H1 (cell line): ENCODE results near the gene ABHD17B. TPM values are rescaled to one million over a fixed set of nuclear protein-coding genes. Genes with fewer than 3 reads are reported as not detected.

Source experiments
- CTCF ChIA-PET: fragments of 300-600 bp; sonication (Branson Sonifier 250); formaldehyde crosslinking; loops from one replicate; lab custom pipeline; 2021; ENCODE audit not compliant: partially characterized antibody; lab: Charles Lee
- POLR2A ChIA-PET: fragments of 300-600 bp; sonication (Branson Sonifier 250); formaldehyde crosslinking; loops from one replicate; lab custom pipeline; 2021; ENCODE audit warnings: inconsistent platforms; ENCODE audit not compliant: partially characterized antibody; lab: Charles Lee
- DNase-seq, 2 experiments: peaks; one replicate each; pipeline versions ENCODE4 v3.0.0 to v3.0.0-alpha.2; 2010 to 2022; ENCODE audit warnings: low spot score in 2 of 2, low read depth in 1 of 2, mixed read lengths in 1 of 2
- FAIRE-seq: peaks from 2 replicates; lab custom pipeline; 2011; peaks lifted over from hg19 to GRCh38; lab: Jason Lieb, UNC
- H2AFZ ChIP-seq: 2 replicates; pipeline ENCODE4 v1.8.1; 2012; ENCODE audit warnings: low read length, inconsistent platforms
- H2AK5ac ChIP-seq: 2 replicates; pipeline ENCODE4 v1.6.1; 2013; ENCODE audit warnings: low read depth, low read length
- H2BK120ac ChIP-seq: replicated peaks from 2 replicates; pipeline ENCODE3; 2013; ENCODE audit warnings: low read depth, low read length, inconsistent platforms
- H2BK12ac ChIP-seq: 2 replicates; pipeline ENCODE4 v1.6.1; 2013; ENCODE audit warnings: low read depth, low read length
- H2BK15ac ChIP-seq: 2 replicates; pipeline ENCODE4 v1.6.1; 2013; ENCODE audit warnings: low read length
- H2BK20ac ChIP-seq: 2 replicates; pipeline ENCODE4 v1.6.1; 2013; ENCODE audit warnings: low read length
- H2BK5ac ChIP-seq: 2 replicates; pipeline ENCODE4 v1.6.1; 2013; ENCODE audit warnings: low read depth, low read length
- H3K14ac ChIP-seq: 2 replicates; pipeline ENCODE4 v1.6.1; 2013; ENCODE audit warnings: inconsistent platforms; ENCODE audit not compliant: insufficient read length
- H3K18ac ChIP-seq: 2 replicates; pipeline ENCODE4 v1.6.1; 2013; ENCODE audit warnings: low read length; ENCODE audit errors: extremely low read depth
- H3K23ac ChIP-seq: 2 replicates; pipeline ENCODE4 v1.6.1; 2013; ENCODE audit warnings: inconsistent platforms; ENCODE audit not compliant: insufficient read length
- H3K23me2 ChIP-seq: 2 replicates; pipeline ENCODE4 v1.6.1; 2013; ENCODE audit warnings: low read depth, low read length
- H3K27ac ChIP-seq: 2 replicates; pipeline ENCODE4 v1.6.1; 2011; ENCODE audit warnings: low read depth, low read length, inconsistent platforms
- H3K27me3 ChIP-seq, 4 experiments: replicated peaks in 1 of 4; 1 replicate in 1 of 4; 2 replicates in 3 of 4; pipeline versions ENCODE4 v1.6.1 to v1.8.1; 2011 to 2013; ENCODE audit warnings: low read length in 3 of 4, mild to moderate bottlenecking in 3 of 4, inconsistent platforms in 2 of 4, mixed read lengths in 2 of 4, moderate library complexity in 1 of 4; ENCODE audit not compliant: control insufficient read depth in 3 of 4, insufficient read depth in 3 of 4; ENCODE audit errors: extremely low read depth in 1 of 4
- H3K36me3 ChIP-seq, 4 experiments: 2 replicates each; pipeline versions ENCODE4 v1.6.1 to v1.8.1; 2011 to 2013; ENCODE audit warnings: mild to moderate bottlenecking in 4 of 4, low read length in 3 of 4, moderate library complexity in 2 of 4, control low read depth in 1 of 4, inconsistent platforms in 1 of 4; ENCODE audit not compliant: insufficient read depth in 4 of 4, control insufficient read depth in 2 of 4
- H3K4ac ChIP-seq: replicated peaks from 2 replicates; pipeline ENCODE3; 2013; ENCODE audit warnings: low read length, low read depth, mixed read lengths, inconsistent platforms; ENCODE audit not compliant: insufficient read length
- H3K4me1 ChIP-seq, 4 experiments: replicated peaks in 1 of 4; 1 replicate in 1 of 4; 2 replicates in 3 of 4; pipeline versions ENCODE4 v1.6.1 to v1.8.1; 2011 to 2013; ENCODE audit warnings: low read length in 3 of 4, inconsistent platforms in 2 of 4, mixed read lengths in 1 of 4; ENCODE audit not compliant: insufficient read depth in 4 of 4, control insufficient read depth in 3 of 4
- H3K4me2 ChIP-seq, 2 experiments: 2 replicates each; pipeline versions ENCODE4 v1.6.1 to v1.8.1; 2011 to 2013; ENCODE audit warnings: low read depth in 2 of 2, low read length in 2 of 2, control low read depth in 1 of 2, inconsistent platforms in 1 of 2, mild to moderate bottlenecking in 1 of 2; ENCODE audit not compliant: insufficient read depth in 1 of 2
- H3K4me3 ChIP-seq, 4 experiments: fragments of 200-600, 300-600 bp in 1 of 4; sonication (generic), shearing (Covaris generic), sonication (Bioruptor Twin) in 1 of 4; 2 replicates each; pipeline versions ENCODE4 v1.5.1 to v1.8.1; 2011 to 2016; ENCODE audit warnings: low read length in 4 of 4, low read depth in 3 of 4, control low read depth in 2 of 4, inconsistent platforms in 2 of 4, mild to moderate bottlenecking in 2 of 4, mixed read lengths in 1 of 4, moderate library complexity in 1 of 4; ENCODE audit not compliant: insufficient read depth in 2 of 4; ENCODE audit errors: extremely low read depth in 1 of 4
- H3K56ac ChIP-seq: replicated peaks from 2 replicates; pipeline ENCODE3; 2013; ENCODE audit warnings: low read depth, mild to moderate bottlenecking, mixed read lengths, low read length, inconsistent platforms; ENCODE audit not compliant: insufficient read length
- H3K79me1 ChIP-seq: 2 replicates; pipeline ENCODE4 v1.6.1; 2013; ENCODE audit warnings: low read depth, low read length, control low read depth
- H3K79me2 ChIP-seq, 2 experiments: 2 replicates each; pipeline versions ENCODE4 v1.6.1 to v1.8.1; 2012 to 2013; ENCODE audit warnings: low read length in 2 of 2, mild to moderate bottlenecking in 2 of 2, inconsistent platforms in 1 of 2; ENCODE audit not compliant: insufficient read depth in 2 of 2, control insufficient read depth in 1 of 2
- H3K9ac ChIP-seq, 4 experiments: replicated peaks in 1 of 4; 1 replicate in 1 of 4; 2 replicates in 3 of 4; pipeline versions ENCODE4 v1.6.1 to v1.8.1; 2011 to 2013; ENCODE audit warnings: low read depth in 3 of 4, low read length in 3 of 4, control low read depth in 2 of 4, mild to moderate bottlenecking in 2 of 4, moderate library complexity in 2 of 4, inconsistent platforms in 1 of 4; ENCODE audit errors: extremely low read depth in 1 of 4
- H3K9me3 ChIP-seq, 2 experiments: 2 replicates each; pipeline versions ENCODE4 v1.6.1 to v1.8.1; 2012 to 2013; ENCODE audit warnings: mild to moderate bottlenecking in 2 of 2, moderate library complexity in 2 of 2, control low read depth in 1 of 2, inconsistent platforms in 1 of 2, low read depth in 1 of 2, low read length in 1 of 2, mixed read lengths in 1 of 2; ENCODE audit not compliant: insufficient read depth in 2 of 2
- H4K20me1 ChIP-seq, 2 experiments: replicated peaks in 1 of 2; 2 replicates each; pipeline versions ENCODE3 to v1.8.1; 2011 to 2013; ENCODE audit warnings: inconsistent platforms in 2 of 2, low read length in 2 of 2, mild to moderate bottlenecking in 1 of 2; ENCODE audit not compliant: insufficient read depth in 2 of 2, control insufficient read depth in 1 of 2
- H4K5ac ChIP-seq: 2 replicates; pipeline ENCODE4 v1.6.1; 2013; ENCODE audit warnings: low read length, low read depth, mixed read lengths, inconsistent platforms; ENCODE audit not compliant: insufficient read length
- H4K8ac ChIP-seq: 2 replicates; pipeline ENCODE4 v1.8.0; 2013; ENCODE audit warnings: mild to moderate bottlenecking, moderate library complexity, low read length, inconsistent platforms; ENCODE audit not compliant: insufficient read depth; ENCODE audit errors: extremely low read depth
- H4K91ac ChIP-seq: replicated peaks from 2 replicates; pipeline ENCODE3; 2013; ENCODE audit warnings: low read length, mixed read lengths, inconsistent platforms; ENCODE audit not compliant: insufficient read length
- ASH2L ChIP-seq: fragments of 200-600, 300-600 bp; sonication (generic); IDR thresholded peaks from one replicate; pipeline ENCODE4 v1.7.1; 2017; ENCODE audit warnings: low read length
- PHF8 ChIP-seq: fragments of 200-600 bp; sonication (generic); conservative IDR thresholded peaks from 2 replicates; pipeline ENCODE4 v1.7.1; 2012; ENCODE audit warnings: low read depth, mild to moderate bottlenecking, inconsistent platforms, low read length, moderate library complexity
- POLR2AphosphoS5 ChIP-seq: IDR thresholded peaks from 2 replicates; pipeline ENCODE4 v1.6.1; 2011; ENCODE audit warnings: low read depth, low read length
- SRF ChIP-seq: IDR thresholded peaks from 2 replicates; pipeline ENCODE4 v1.6.1; 2011; ENCODE audit warnings: mild to moderate bottlenecking, low read depth, low read length, moderate library complexity
- WGBS, 2 experiments: shearing (Covaris generic) in 1 of 2; methylation state at CpG; one replicate each; pipeline versions ENCODE4 v1.1.6 to v1.1.7; 2013 to 2015; ENCODE audit warnings: low lambda C conversion rate in 2 of 2, mixed read lengths in 2 of 2, inconsistent platforms in 1 of 2, low coverage in 1 of 2, missing lambda C conversion rate in 1 of 2; ENCODE audit not compliant: insufficient replicate concordance in 2 of 2, insufficient coverage in 1 of 2, insufficient read length in 1 of 2; ENCODE audit errors: extremely low coverage in 1 of 2, missing lambda C conversion rate in 1 of 2; 5-methylcytosine and 5-hydroxymethylcytosine counted together
- polyA plus RNA-seq, 7 experiments: library from polyadenylated mRNA; depleted of rRNA in 3 of 7; stranded (reverse) in 5 of 7; unstranded in 2 of 7; fragments of >200 nt in 5 of 7; fragments of 200-250 nt in 2 of 7; gene quantifications; 1 replicate in 5 of 7; 2 replicates in 1 of 7; 4 replicates in 1 of 7; pipeline versions ENCODE4 v1.2.1 to v1.2.3, GENCODE V29; 2011 to 2013; ENCODE audit warnings: missing spikeins in 2 of 7, mixed read lengths in 2 of 7
- total RNA-seq: library from RNA; stranded (reverse); fragmentation: NEBNext Ultra II Directional; extraction: Animal tissue kit (Norgen Biotek cat#: 25700); gene quantifications from 2 replicates; pipeline ENCODE4 v1.2.1, GENCODE V29; 2021

The ABHD17B gene
- total and polyA plus RNA-seq, 2 of the 8 experiments (the other 6 are each of a cell fraction or from before 2014, with no cell fraction given): 37.2 to 60.8 TPM

DNA sequence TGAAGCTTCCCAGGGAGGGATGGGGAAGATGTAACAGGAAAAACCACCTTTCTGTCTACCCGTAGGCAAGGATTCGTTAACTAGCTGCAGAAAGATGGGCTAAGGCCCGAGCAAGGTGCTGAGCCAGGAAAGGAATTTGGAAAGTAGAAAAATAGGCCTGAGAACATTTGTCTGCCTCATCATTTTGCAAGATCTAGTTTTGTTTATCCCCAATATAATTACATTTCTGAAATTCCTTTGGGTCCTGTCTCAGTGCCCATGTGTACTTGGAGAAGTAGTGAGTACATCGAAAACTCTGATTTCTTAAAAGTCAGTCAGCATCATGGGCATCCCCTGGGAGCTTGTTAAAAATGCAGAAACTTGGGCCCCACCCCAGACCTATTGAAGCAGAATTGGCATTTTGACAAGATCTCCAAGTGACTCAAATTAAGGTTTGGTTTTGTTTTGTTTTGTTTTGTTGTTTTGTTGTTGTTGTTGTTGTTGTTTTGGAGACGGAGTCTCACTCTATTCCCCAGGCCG is 90.5 kb downstream of the ABHD17B start:
- Histone ChIP-seq H2AK5ac (no peak overlapping the region), H2BK12ac (no peak overlapping the region), H3K18ac (no peak overlapping the region), H3K14ac (no peak overlapping the region), H3K56ac (no peak overlapping the region), H3K23ac (no peak overlapping the region), H3K4me3 (no peak overlapping the region), H2BK120ac (no peak overlapping the region), H3K36me3 (no peaks in the 10 kb centered on the region), H3K23me2 (no peaks in the 10 kb centered on the region), H2BK5ac (no peak overlapping the region), H3K27me3 (no peaks in the 10 kb centered on the region), H3K9ac (no peak overlapping the region; a peak in 1 of 7 replicates), H3K9me3 (no peaks in the 10 kb centered on the region), H2BK20ac (no peak overlapping the region), H3K79me1 (no peaks in the 10 kb centered on the region), H2BK15ac (no peak overlapping the region), H4K20me1 (no peaks in the 10 kb centered on the region), H3K79me2 (no peaks in the 10 kb centered on the region), H4K5ac (no peak overlapping the region), H3K4me2 (no peak overlapping the region), H3K27ac (no peak overlapping the region), H3K4ac (no peak overlapping the region), H4K8ac (no peak overlapping the region), H4K91ac (no peak overlapping the region), H3K4me1 (peaks cover 0 to 8% (median 3%) of the 10 kb centered on the region in 4 experiments; a peak in 5 of 7 replicates), H2AFZ (no peak overlapping the region)
- no peak for TF ChIP-seq ASH2L
- no peak for TF ChIP-seq PHF8
- TF ChIP-seq POLR2AphosphoS5: no peak
- TF ChIP-seq SRF: no peak
- ChIA-PET POLR2A (no interaction called here), CTCF (interaction anchor here (0.6 to 5.4 kb wide), 15 partner anchors 10 to 320 kb away, joined by 3 to 37 read pairs (median 5); no protein-coding TSS in a partner anchor)
- WGBS, 2 experiments: 77% methylated on average over 6 of the region's 6 CpGs; no CpG with 5 or more reads in 1 of the 2 experiments
- no peak for FAIRE-seq
- DNase-seq: no peak
